ENCODE results near the gene ATXN7L1. TPM values are rescaled to one million over a fixed set of nuclear protein-coding genes. Genes with fewer than 3 reads are reported as not detected.

The ATXN7L1 gene
- total and polyA plus RNA-seq, 2 donors (not counting 1 experiment from before 2014, with no cell fraction given), result 7.1 to 40.6 TPM

- POLR2A ChIA-PET, result no interaction called here
Measured at GRCh38 chr7:105796365-105796764, 80.0 kb downstream of the ATXN7L1 start.

More at GRCh38 chr7:105796365-105796764, 80.0 kb downstream of the ATXN7L1 start:
- Mint-ChIP-seq H3K9me3 (ENCODE audit: insufficient read depth) (no peaks in the 10 kb centered on the region), H3K4me1 (peaks cover 13% of the 10 kb centered on the region), H3K27me3 (no peaks in the 10 kb centered on the region), H3K27ac (no peak overlapping the region), H3K4me3 (no peak overlapping the region)
- intact Hi-C loops (cut with micrococcal nuclease), result no loop called here
- no peak overlapping the region for H3K9ac ChIP-seq (ENCODE audit: low read length)
- no peaks in the 10 kb centered on the region for H3K79me2 ChIP-seq (ENCODE audit: control insufficient read depth, insufficient read depth, low read length)
- no peaks in the 10 kb centered on the region for H3K36me3 ChIP-seq (replicated peaks in 1 of 2; ENCODE audit: control extremely low read depth in 1 of 2, control insufficient read depth in 1 of 2, extremely low read depth in 1 of 2, insufficient read depth in 2 of 2, low read length in 1 of 2)
- WGBS (ENCODE audit: insufficient coverage), result no CpG with 5 or more reads among the region's 2 CpGs
- no peaks in the 10 kb centered on the region for H4K20me1 ChIP-seq (ENCODE audit: control insufficient read depth, insufficient read depth, low read length, poor library complexity, severe bottlenecking)
- ATAC-seq (ENCODE audit: low read depth) (no peak), DNase-seq (no peak)
- no peak overlapping the region for H3K27ac ChIP-seq (ENCODE audit: low read length in 2 of 2)
- H3K27me3 ChIP-seq (replicated peaks in 1 of 4; ENCODE audit: control extremely low read depth in 1 of 4, control insufficient read depth in 3 of 4, insufficient read depth in 4 of 4, low read length in 3 of 4), result no peaks in the 10 kb centered on the region
- no peak overlapping the region for H2AFZ ChIP-seq (ENCODE audit: insufficient read depth, low read depth, low read length, poor library complexity, severe bottlenecking)
- no peaks in the 10 kb centered on the region for H3K9me3 ChIP-seq (ENCODE audit: control extremely low read depth in 1 of 3, control insufficient read depth in 2 of 3, insufficient read depth in 1 of 3, low read length in 2 of 3)
- CTCF ChIA-PET, result no interaction called here
- H3K4me1 ChIP-seq (ENCODE audit: control insufficient read depth in 2 of 2, insufficient read depth in 2 of 2, low read length in 2 of 2), result peaks cover 0 to 8% of the 10 kb centered on the region in 2 donors
- no peak overlapping the region for H3K4me3 ChIP-seq (ENCODE audit: control extremely low read depth in 1 of 5, extremely low read depth in 1 of 5, insufficient read depth in 1 of 5, low read depth in 2 of 5, low read length in 4 of 5)
- TF ChIP-seq CTCF (IDR thresholded peaks at IDR 0.05), result no peak
- H3K4me2 ChIP-seq (replicated peaks; ENCODE audit: low read depth, low read length, poor library complexity, severe bottlenecking), result no peak overlapping the region
